ENCODE data around the gene RPS19BP1. TPM values are rescaled to one million over a fixed set of nuclear protein-coding genes. Genes with fewer than 3 reads are reported as not detected.
A peak's percentile ranks its signal among the peaks of the same experiment; 100 is the strongest.

The RPS19BP1 gene
- total and polyA plus RNA-seq, 11 donors: 33.2 to 220 (median 52.1) TPM

DNA sequence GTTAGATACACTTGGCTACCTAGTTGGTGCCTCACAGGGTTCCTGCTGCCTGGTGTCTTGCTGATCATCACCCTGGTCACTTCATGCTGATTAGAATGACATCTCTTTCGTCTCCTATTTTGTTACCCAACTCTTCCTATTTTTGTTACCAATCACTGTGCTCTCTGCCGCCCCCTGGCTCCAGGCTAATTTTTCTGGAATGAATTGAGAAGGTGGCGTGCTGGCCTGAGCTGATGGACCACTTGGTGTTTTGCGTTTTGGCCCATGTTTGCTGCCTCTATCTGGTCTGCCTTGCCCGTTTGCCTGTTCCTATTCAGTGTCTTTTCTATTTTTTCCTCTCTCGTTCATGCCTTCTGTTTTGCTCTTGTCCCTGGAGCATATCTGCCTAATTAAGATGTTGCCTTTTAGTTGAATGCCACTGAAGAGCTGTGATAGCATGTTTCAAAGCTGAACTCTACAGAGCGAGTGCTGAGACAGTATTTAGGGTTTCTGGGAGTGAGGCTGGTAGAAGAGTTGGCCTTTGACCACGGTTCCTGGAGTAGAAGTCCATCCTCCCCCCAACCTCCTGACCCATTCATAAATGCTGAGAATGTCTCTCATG lies 18.1 kb downstream of the RPS19BP1 start:
- ATAC-seq: peak in 2 of 4 donors; percentile 3 to 6
- no peaks in the 10 kb centered on the region for H3K27me3 ChIP-seq
- no peak for TF ChIP-seq POLR2A (IDR thresholded peaks at IDR 0.05)
- TF ChIP-seq, protein P1, sequence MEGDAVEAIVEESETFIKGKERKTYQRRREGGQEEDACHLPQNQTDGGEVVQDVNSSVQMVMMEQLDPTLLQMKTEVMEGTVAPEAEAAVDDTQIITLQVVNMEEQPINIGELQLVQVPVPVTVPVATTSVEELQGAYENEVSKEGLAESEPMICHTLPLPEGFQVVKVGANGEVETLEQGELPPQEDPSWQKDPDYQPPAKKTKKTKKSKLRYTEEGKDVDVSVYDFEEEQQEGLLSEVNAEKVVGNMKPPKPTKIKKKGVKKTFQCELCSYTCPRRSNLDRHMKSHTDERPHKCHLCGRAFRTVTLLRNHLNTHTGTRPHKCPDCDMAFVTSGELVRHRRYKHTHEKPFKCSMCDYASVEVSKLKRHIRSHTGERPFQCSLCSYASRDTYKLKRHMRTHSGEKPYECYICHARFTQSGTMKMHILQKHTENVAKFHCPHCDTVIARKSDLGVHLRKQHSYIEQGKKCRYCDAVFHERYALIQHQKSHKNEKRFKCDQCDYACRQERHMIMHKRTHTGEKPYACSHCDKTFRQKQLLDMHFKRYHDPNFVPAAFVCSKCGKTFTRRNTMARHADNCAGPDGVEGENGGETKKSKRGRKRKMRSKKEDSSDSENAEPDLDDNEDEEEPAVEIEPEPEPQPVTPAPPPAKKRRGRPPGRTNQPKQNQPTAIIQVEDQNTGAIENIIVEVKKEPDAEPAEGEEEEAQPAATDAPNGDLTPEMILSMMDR (IDR thresholded peaks at IDR 0.05): peak; percentile 48 to 81 (median 74)
- peaks cover 3 to 28% (median 14%) of the 10 kb centered on the region in 12 donors for H3K4me1 ChIP-seq
- H3K9me3 ChIP-seq: no peaks in the 10 kb centered on the region
- 41 to 43% (median 42%) methylated on average over 8 of the region's 8 CpGs for WGBS, 4 donors
- peaks cover 6 to 83% (median 73%) of the 10 kb centered on the region in 9 donors for H3K36me3 ChIP-seq
- peak overlapping the region in 2 of 12 donors; percentile 11 to 28 for H3K27ac ChIP-seq
- intact Hi-C loops (cut with DNase I): loop anchor here in 4 of 10 donors (2.0 to 10.0 kb wide), 5 partner anchors 18 to 340 kb away; partner anchors contain the start of genes SYNGR1 (in 1 of the 4) and TAB1 (in 1 of the 4)
- DNase-seq: peak in 2 of 5 donors; percentile 62 to 72
- no peak overlapping the region for H3K4me3 ChIP-seq

DNA sequence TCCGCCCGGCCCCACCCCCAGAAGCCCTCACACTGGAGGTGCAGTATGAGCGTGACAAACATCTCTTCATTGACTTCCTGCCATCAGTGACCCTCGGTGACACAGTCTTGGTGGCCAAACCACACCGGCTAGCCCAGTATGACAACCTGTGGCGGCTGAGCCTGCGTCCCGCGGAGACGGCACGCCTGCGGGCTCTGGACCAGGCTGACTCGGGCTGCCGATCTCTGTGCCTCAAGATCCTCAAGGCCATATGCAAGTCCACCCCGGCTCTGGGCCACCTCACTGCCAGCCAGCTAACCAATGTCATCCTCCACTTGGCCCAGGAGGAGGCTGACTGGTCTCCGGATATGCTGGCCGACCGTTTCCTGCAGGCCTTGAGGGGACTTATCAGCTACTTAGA lies 18.8 kb downstream of the RPS19BP1 start:
- Histone ChIP-seq H3K36me3 (peaks cover 6 to 90% (median 79%) of the 10 kb centered on the region in 9 donors), H3K27ac (peak overlapping the region in 2 of 12 donors; percentile 11 to 28), H3K27me3 (no peaks in the 10 kb centered on the region), H3K4me1 (peaks cover 2 to 22% (median 9%) of the 10 kb centered on the region in 12 donors), H3K9me3 (no peaks in the 10 kb centered on the region), H3K4me3 (no peak overlapping the region)
- 75 to 82% (median 80%) methylated on average over 18 of the region's 18 CpGs for WGBS, 4 donors
- intact Hi-C loops (cut with DNase I): loop anchor here in 4 of 10 donors (2.0 to 10.0 kb wide), 5 partner anchors 17 to 339 kb away; partner anchors contain the start of genes SYNGR1 (in 1 of the 4) and TAB1 (in 1 of the 4)
- DNase-seq: no peak
- TF ChIP-seq, protein P1 (IDR thresholded peaks at IDR 0.05): no peak
- TF ChIP-seq POLR2A (IDR thresholded peaks at IDR 0.05): no peak
- peak in 3 of 4 donors; percentile 9 to 25 (median 16) for ATAC-seq

DNA sequence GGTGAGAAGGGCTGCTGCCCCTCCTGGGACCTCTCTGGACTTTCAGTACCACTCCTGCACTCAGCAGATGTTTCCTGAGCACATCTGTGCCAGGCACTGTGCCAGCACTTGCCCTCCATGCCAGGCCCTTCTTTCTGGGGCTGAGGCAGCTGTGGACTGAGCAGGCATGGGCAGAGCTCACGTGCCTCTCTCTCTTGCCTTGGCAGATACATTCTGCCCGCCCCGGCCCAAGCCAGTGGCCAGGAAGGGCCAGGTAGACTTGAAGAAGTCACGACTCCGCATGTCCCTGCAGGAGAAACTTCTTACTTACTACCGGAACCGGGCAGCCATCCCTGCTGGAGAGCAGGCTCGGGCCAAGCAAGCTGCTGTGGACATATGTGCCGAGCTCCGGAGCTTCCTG lies 20.5 kb downstream of the RPS19BP1 start:
- intact Hi-C loops (cut with DNase I): loop anchor here in 3 of 10 donors (10.0 kb wide), 4 partner anchors 107 to 337 kb away; partner anchors contain the start of genes SYNGR1 (in 1 of the 3) and TAB1 (in 1 of the 3)
- no peak overlapping the region for H3K27ac ChIP-seq
- DNase-seq (no peak), ATAC-seq (peak in 2 of 4 donors; percentile 5 to 17)
- 88 to 94% (median 90%) methylated on average over 8 to 10 of the region's 10 CpGs for WGBS, 4 donors
- peaks cover 6 to 100% (median 88%) of the 10 kb centered on the region in 9 donors for H3K36me3 ChIP-seq
- peaks cover 0 to 15% (median 5%) of the 10 kb centered on the region in 12 donors for H3K4me1 ChIP-seq
- TF ChIP-seq, protein P1 (IDR thresholded peaks at IDR 0.05): no peak
- no peak for TF ChIP-seq POLR2A (IDR thresholded peaks at IDR 0.05)
- no peaks in the 10 kb centered on the region for H3K9me3 ChIP-seq
- H3K4me3 ChIP-seq: no peak overlapping the region
- H3K27me3 ChIP-seq: no peaks in the 10 kb centered on the region

DNA sequence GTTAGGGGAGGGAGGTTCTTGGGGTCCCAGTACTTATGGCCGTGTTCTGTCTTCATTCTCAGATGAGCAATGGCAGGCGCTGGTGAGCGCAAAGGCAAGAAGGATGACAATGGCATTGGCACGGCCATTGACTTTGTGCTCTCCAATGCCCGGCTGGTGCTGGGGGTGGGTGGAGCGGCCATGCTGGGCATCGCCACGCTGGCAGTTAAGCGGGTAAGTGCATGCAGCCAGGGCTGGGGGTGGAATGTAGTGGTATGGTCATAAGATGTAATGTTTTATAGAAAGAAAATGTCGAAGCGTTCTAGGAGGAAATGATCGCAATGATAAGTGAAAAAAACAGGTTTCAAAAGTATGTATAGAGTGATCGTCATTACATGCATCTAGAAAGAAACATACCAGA lies 21.3 kb downstream of the RPS19BP1 start:
- WGBS, 4 donors: 93 to 95% (median 94%) methylated on average over 13 of the region's 13 CpGs
- Histone ChIP-seq H3K36me3 (peaks cover 6 to 100% (median 96%) of the 10 kb centered on the region in 9 donors), H3K4me3 (no peak overlapping the region), H3K4me1 (peaks cover 0 to 16% (median 5%) of the 10 kb centered on the region in 12 donors), H3K27ac (no peak overlapping the region), H3K9me3 (no peaks in the 10 kb centered on the region), H3K27me3 (no peaks in the 10 kb centered on the region)
- ATAC-seq (no peak), DNase-seq (no peak)
- intact Hi-C loops (cut with DNase I): loop anchor here in 3 of 10 donors (10.0 kb wide), 4 partner anchors 106 to 336 kb away; partner anchors contain the start of genes SYNGR1 (in 1 of the 3) and TAB1 (in 1 of the 3)
- TF ChIP-seq, protein P1 (IDR thresholded peaks at IDR 0.05): no peak
- no peak for TF ChIP-seq POLR2A (IDR thresholded peaks at IDR 0.05)

Data from heart left ventricle (tissue), 16 donors.